HepG2 (cell line): Measurements from ENCODE around the gene SIAH2. TPM values are rescaled to one million over a fixed set of nuclear protein-coding genes. Genes with fewer than 3 reads are reported as not detected.

Experiments
- ATAC-seq: fragments of 200-7000 bp; cut with Tn5 transposase; 3 replicates; pipeline ENCODE4 v1.9.1; 2020; ENCODE audit warnings: mild to moderate bottlenecking, moderate library complexity
- BruUV-seq: library from RNA; stranded (reverse); fragments of 400-500 nt; replicated peaks from 2 replicates; lab custom pipeline; 2021; lab: Mats Ljungman, UMichigan
- CTCF ChIA-PET: fragments of 300-600 bp; formaldehyde crosslinking; extraction: SDS; loops from one replicate; lab custom pipeline; 2021; ENCODE audit warnings: low total read pairs, inconsistent platforms, low intra/inter-chr PET ratio; lab: Yijun Ruan, JAX
- POLR2A ChIA-PET: fragments of 350-600 bp; sonication (Branson Sonifier 250); formaldehyde crosslinking; loops from one replicate; lab custom pipeline; 2020; ENCODE audit warnings: antibody characterized with exemption, inconsistent platforms; lab: Yijun Ruan, JAX
- DNase-seq: peaks from one replicate; pipeline ENCODE4 v3.0.0-alpha.2; 2015; ENCODE audit warnings: low spot score
- FAIRE-seq: peaks from 3 replicates; lab custom pipeline; 2011; peaks lifted over from hg19 to GRCh38; lab: Jason Lieb, UNC
- H2AFZ ChIP-seq: one replicate; pipeline ENCODE4 v1.6.1; 2011; ENCODE audit warnings: low read length, inconsistent platforms
- H3K27ac ChIP-seq: fragments of 300-600 bp; 3 replicates; pipeline ENCODE4 v1.8.0; 2011; ENCODE audit warnings: mixed run types, mild to moderate bottlenecking, mixed read lengths, low read length, inconsistent platforms; ENCODE audit not compliant: insufficient read depth; ENCODE audit errors: extremely low read length
- H3K27me3 ChIP-seq, 2 experiments: fragments of 200-600 bp in 1 of 2; 2 replicates in 1 of 2; 3 replicates in 1 of 2; pipeline versions ENCODE4 v1.6.0 to v1.8.0; 2011; ENCODE audit warnings: low read length in 2 of 2, mild to moderate bottlenecking in 2 of 2, moderate library complexity in 2 of 2, inconsistent platforms in 1 of 2; ENCODE audit not compliant: insufficient read depth in 2 of 2, control insufficient read depth in 1 of 2
- H3K36me3 ChIP-seq, 2 experiments: fragments of 200-600 bp in 1 of 2; replicated peaks in 1 of 2; 2 replicates in 1 of 2; 3 replicates in 1 of 2; pipeline versions ENCODE4 v1.5.1 to v1.8.0; 2011; ENCODE audit warnings: low read length in 2 of 2, inconsistent platforms in 1 of 2; ENCODE audit not compliant: insufficient read depth in 2 of 2, control insufficient read depth in 1 of 2
- H3K4me1 ChIP-seq: 2 replicates; pipeline ENCODE4 v1.5.1; 2012; ENCODE audit warnings: low read length, inconsistent platforms; ENCODE audit not compliant: insufficient read depth
- H3K4me2 ChIP-seq: 2 replicates; pipeline ENCODE4 v1.6.0; 2011; ENCODE audit warnings: low read depth, low read length, inconsistent platforms
- H3K4me3 ChIP-seq, 3 experiments: fragments of 200-600 bp in 1 of 3; sonication (generic), shearing (Covaris generic) in 1 of 3; replicated peaks in 1 of 3; 2 replicates each; pipeline ENCODE4 v1.5.1; 2011 to 2016; ENCODE audit warnings: low read length in 3 of 3, inconsistent platforms in 2 of 3, low read depth in 2 of 3, mild to moderate bottlenecking in 2 of 3, control low read depth in 1 of 3, mixed read lengths in 1 of 3; ENCODE audit not compliant: insufficient read depth in 1 of 3
- H3K79me2 ChIP-seq: one replicate; pipeline ENCODE4 v1.6.1; 2011; ENCODE audit warnings: low read length, inconsistent platforms; ENCODE audit not compliant: insufficient read depth
- H3K9ac ChIP-seq: 2 replicates; pipeline ENCODE4 v1.6.0; 2011; ENCODE audit warnings: mild to moderate bottlenecking, low read depth, low read length, inconsistent platforms; ENCODE audit not compliant: insufficient read depth
- H3K9me3 ChIP-seq: 2 replicates; pipeline ENCODE4 v1.5.1; 2012; ENCODE audit warnings: mild to moderate bottlenecking, low read length
- H4K20me1 ChIP-seq: 2 replicates; pipeline ENCODE4 v1.6.0; 2011; ENCODE audit warnings: inconsistent platforms, mild to moderate bottlenecking, low read length, moderate library complexity; ENCODE audit not compliant: insufficient read depth
- ARNT2 ChIP-seq: sonication (generic); formaldehyde crosslinking; IDR thresholded peaks from 2 replicates; pipeline ENCODE4 v1.8.0; 2022; ENCODE audit warnings: mild to moderate bottlenecking, low read depth, missing genetic modification reagents, moderate library complexity
- ETV5 ChIP-seq: IDR thresholded peaks from 2 replicates; pipeline ENCODE4 v1.6.1; 2018; ENCODE audit warnings: missing biosample characterization, missing genetic modification reagents, inconsistent platforms, borderline replicate concordance
- HOXA5 ChIP-seq: sonication (generic); formaldehyde crosslinking; IDR thresholded peaks from 2 replicates; pipeline ENCODE4 v1.4.0; 2020; ENCODE audit warnings: missing genetic modification reagents
- MIER2 ChIP-seq: IDR thresholded peaks from 2 replicates; pipeline ENCODE4 v1.6.1; 2016; ENCODE audit warnings: missing biosample characterization, missing genetic modification reagents
- NCOA1 ChIP-seq: sonication (generic); formaldehyde crosslinking; IDR thresholded peaks from 2 replicates; pipeline ENCODE4 v1.9.0; 2021; ENCODE audit warnings: missing genetic modification reagents
- NCOA5 ChIP-seq: sonication (generic); formaldehyde crosslinking; IDR thresholded peaks from 2 replicates; pipeline ENCODE4 v1.4.0; 2020; ENCODE audit warnings: missing genetic modification reagents
- NCOR1 ChIP-seq: fragments of 200-600 bp; sonication (generic); IDR thresholded peaks from 2 replicates; pipeline ENCODE4 v1.7.0; 2017; ENCODE audit warnings: antibody characterized with exemption, low read length, borderline replicate concordance
- NFE2L2 ChIP-seq: fragments of 150-350 bp; IDR thresholded peaks from 2 replicates; pipeline ENCODE4 v1.6.1; 2014; ENCODE audit warnings: low read length
- NR3C1 ChIP-seq: sonication (generic); formaldehyde crosslinking; IDR thresholded peaks from 2 replicates; pipeline ENCODE4 v1.4.0; 2020; ENCODE audit warnings: missing genetic modification reagents
- TBP ChIP-seq: sonication (generic); formaldehyde crosslinking; IDR thresholded peaks from 2 replicates; pipeline ENCODE4 v1.5.0; 2020; ENCODE audit warnings: missing genetic modification reagents
- ZIK1 ChIP-seq: sonication (generic); formaldehyde crosslinking; IDR thresholded peaks from 2 replicates; pipeline ENCODE4 v1.5.0; 2020; ENCODE audit warnings: mild to moderate bottlenecking, low read depth, missing genetic modification reagents, borderline replicate concordance
- ZNF326 ChIP-seq: sonication (generic); formaldehyde crosslinking; IDR thresholded peaks from 2 replicates; pipeline ENCODE4 v1.4.0; 2020; ENCODE audit warnings: missing genetic modification reagents, borderline replicate concordance
- ZNF652 ChIP-seq: IDR thresholded peaks from 2 replicates; pipeline ENCODE4 v1.6.1; 2016; ENCODE audit warnings: low read depth, borderline replicate concordance
- WGBS: methylation state at CpG from one replicate; pipeline ENCODE4 v1.1.6; 2017; ENCODE audit warnings: low lambda C conversion rate; 5-methylcytosine and 5-hydroxymethylcytosine counted together
- in situ Hi-C: cut with HindIII; loops from 2 replicates; pipeline ENCODE4 v1.10.0; 2017; ENCODE audit warnings: low pct_unique_long_range_greater_than_20kb; ENCODE audit not compliant: extremely low pct_ligation_motif_present
- intact Hi-C: fragments of 100-400 bp; cut with micrococcal nuclease; formaldehyde crosslinking; loops from one replicate; pipeline ENCODE4 v1.10.0; 2022; ENCODE audit not compliant: unreplicated experiment
- polyA plus RNA-seq, 8 experiments: library from polyadenylated mRNA; depleted of rRNA in 3 of 8; stranded (reverse) in 7 of 8; unstranded in 1 of 8; fragments of >200 nt; fragmentation: Illumina TruSeq in 4 of 8; extraction: Trizol in 4 of 8; gene quantifications; 2 replicates each; pipeline versions ENCODE4 v1.2.1 to v1.2.3, GENCODE V29; 2011 to 2016; ENCODE audit warnings: low read depth in 4 of 8, missing spikeins in 1 of 8, mixed read lengths in 1 of 8; ENCODE audit not compliant: insufficient read depth in 1 of 8
- total RNA-seq, 5 experiments: library from RNA; depleted of rRNA; stranded (reverse); fragments of >200 nt; fragmentation: Illumina TruSeq; extraction: Trizol; gene quantifications; 2 replicates each; pipeline ENCODE4 v1.2.3, GENCODE V29; 2016; ENCODE audit warnings: low read depth in 1 of 5
- TF ChIP-seq, protein P1 (sequence below): sonication (generic); formaldehyde crosslinking; IDR thresholded peaks from 2 replicates; pipeline ENCODE4 v1.4.0; 2020; ENCODE audit warnings: missing genetic modification reagents, borderline replicate concordance
- TF ChIP-seq, protein P2 (sequence below): sonication (generic); formaldehyde crosslinking; IDR thresholded peaks from 2 replicates; pipeline ENCODE4 v1.8.0; 2022; ENCODE audit warnings: mild to moderate bottlenecking, missing genetic modification reagents, moderate library complexity
- TF ChIP-seq, protein P3 (sequence below): sonication (generic); formaldehyde crosslinking; IDR thresholded peaks from 2 replicates; pipeline ENCODE4 v1.4.0; 2020; ENCODE audit warnings: low read depth, missing genetic modification reagents

SIAH2 gene
- total and polyA plus RNA-seq, 2 of the 13 experiments (the other 11 are each of a cell fraction or from before 2014, with no cell fraction given), result 71.8 to 117 TPM

DNA sequence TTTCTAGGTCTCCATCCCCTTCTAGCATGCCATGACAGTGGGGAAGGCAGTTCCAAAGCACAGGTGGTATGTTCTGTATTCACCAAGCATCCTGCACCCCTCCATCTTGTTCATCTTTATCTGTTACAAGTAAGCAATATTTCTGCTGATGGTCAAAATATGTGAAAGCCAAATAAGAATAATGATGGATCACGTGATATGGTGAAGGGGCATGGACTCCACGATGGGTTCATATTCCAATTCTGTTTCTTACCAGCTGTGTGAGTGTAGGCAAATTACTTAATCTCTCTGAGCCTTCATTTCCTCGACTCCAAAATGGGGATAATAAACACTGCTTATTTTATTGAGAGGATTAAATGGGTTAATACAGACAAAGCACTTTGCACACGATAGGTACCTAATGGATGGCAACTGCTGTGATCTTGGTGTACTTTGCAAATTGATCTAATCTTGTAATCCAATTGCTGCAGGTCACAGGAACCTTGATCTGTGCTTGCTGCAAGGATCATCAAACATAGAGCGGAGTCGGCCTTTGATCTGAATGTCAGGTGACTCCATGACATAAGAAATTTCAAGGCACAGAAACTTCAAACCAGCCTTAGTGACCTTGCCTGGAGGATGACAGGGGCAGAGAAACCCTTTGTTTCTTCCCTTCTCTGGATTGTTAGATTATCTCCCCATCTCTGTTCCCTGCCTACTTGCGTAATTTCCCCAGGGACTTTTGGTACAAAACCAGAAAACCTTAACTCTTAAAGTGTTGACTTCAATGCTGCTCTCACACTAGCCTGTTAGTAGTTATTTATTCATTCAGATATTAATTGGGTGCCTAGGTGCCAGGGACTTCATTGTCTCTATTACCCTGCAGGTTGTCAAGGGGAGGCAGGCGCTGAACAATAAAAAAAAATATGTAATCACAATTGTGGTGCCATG is 25.8 kb downstream of the SIAH2 start:
- peak overlapping the region in 1 of 3 experiments; percentile 38; a peak in 1 of 6 replicates for H3K4me3 ChIP-seq
- intact Hi-C loops (loop anchor here (10.0 kb wide), 1 partner anchor 332 kb away; the partner anchor contains the start of gene TSC22D2), in situ Hi-C loops (no loop called here)
- peak overlapping the region; percentile 81 for H3K4me2 ChIP-seq
- peak overlapping the region; percentile 80 for H3K9ac ChIP-seq
- H3K9me3 ChIP-seq, result no peaks in the 10 kb centered on the region
- DNase-seq (peak; percentile 99), ATAC-seq (peak; percentile 49), FAIRE-seq (peak; percentile 97)
- peaks cover 11% of the 10 kb centered on the region for H3K79me2 ChIP-seq
- 3% methylated on average over 8 of the region's 8 CpGs for WGBS
- peaks cover 94% of the 10 kb centered on the region for H3K4me1 ChIP-seq
- H3K27ac ChIP-seq, result peak overlapping the region; percentile 99
- H3K27me3 ChIP-seq, result no peaks in the 10 kb centered on the region
- POLR2A ChIA-PET, result interaction anchor here (0.6 to 6.9 kb wide), 10 partner anchors 13 to 1370 kb away, joined by 3 to 265 read pairs (median 6); partner anchors contain the start of genes SELENOT and SIAH2
- H2AFZ ChIP-seq, result no peak overlapping the region
- peaks cover 7% of the 10 kb centered on the region; the same call in 1 of the 2 replicates for H4K20me1 ChIP-seq
- peaks cover 3 to 11% of the 10 kb centered on the region in 2 experiments; a peak in 4 of 5 replicates for H3K36me3 ChIP-seq
- CTCF ChIA-PET, result no interaction called here
- BruUV-seq, result no TSS peak
- TF ChIP-seq NCOR1 (peak; percentile 99), NFE2L2 (no peak), ZNF326 (CRISPR knock-in tag) (no peak), TBP (no peak), HOXA5 (peak; percentile 65; the same call in 1 of the 2 replicates), MIER2 (CRISPR knock-in tag) (peak; percentile 25; the same call in 1 of the 2 replicates), ZNF652 (CRISPR knock-in tag) (peak; percentile 94), NCOA1 (peak; percentile 74; the same call in 1 of the 2 replicates), NR3C1 (no peak), ZIK1 (CRISPR knock-in tag) (no peak), ARNT2 (no peak), NCOA5 (CRISPR knock-in tag) (no peak), ETV5 (CRISPR knock-in tag) (peak; percentile 86)
- TF ChIP-seq, protein P1, sequence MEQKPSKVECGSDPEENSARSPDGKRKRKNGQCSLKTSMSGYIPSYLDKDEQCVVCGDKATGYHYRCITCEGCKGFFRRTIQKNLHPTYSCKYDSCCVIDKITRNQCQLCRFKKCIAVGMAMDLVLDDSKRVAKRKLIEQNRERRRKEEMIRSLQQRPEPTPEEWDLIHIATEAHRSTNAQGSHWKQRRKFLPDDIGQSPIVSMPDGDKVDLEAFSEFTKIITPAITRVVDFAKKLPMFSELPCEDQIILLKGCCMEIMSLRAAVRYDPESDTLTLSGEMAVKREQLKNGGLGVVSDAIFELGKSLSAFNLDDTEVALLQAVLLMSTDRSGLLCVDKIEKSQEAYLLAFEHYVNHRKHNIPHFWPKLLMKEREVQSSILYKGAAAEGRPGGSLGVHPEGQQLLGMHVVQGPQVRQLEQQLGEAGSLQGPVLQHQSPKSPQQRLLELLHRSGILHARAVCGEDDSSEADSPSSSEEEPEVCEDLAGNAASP (CRISPR knock-in tag), result peak; percentile 90; the same call in 1 of the 2 replicates
- TF ChIP-seq, protein P2, sequence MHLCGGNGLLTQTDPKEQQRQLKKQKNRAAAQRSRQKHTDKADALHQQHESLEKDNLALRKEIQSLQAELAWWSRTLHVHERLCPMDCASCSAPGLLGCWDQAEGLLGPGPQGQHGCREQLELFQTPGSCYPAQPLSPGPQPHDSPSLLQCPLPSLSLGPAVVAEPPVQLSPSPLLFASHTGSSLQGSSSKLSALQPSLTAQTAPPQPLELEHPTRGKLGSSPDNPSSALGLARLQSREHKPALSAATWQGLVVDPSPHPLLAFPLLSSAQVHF (CRISPR knock-in tag), result no peak
- TF ChIP-seq, protein P3, sequence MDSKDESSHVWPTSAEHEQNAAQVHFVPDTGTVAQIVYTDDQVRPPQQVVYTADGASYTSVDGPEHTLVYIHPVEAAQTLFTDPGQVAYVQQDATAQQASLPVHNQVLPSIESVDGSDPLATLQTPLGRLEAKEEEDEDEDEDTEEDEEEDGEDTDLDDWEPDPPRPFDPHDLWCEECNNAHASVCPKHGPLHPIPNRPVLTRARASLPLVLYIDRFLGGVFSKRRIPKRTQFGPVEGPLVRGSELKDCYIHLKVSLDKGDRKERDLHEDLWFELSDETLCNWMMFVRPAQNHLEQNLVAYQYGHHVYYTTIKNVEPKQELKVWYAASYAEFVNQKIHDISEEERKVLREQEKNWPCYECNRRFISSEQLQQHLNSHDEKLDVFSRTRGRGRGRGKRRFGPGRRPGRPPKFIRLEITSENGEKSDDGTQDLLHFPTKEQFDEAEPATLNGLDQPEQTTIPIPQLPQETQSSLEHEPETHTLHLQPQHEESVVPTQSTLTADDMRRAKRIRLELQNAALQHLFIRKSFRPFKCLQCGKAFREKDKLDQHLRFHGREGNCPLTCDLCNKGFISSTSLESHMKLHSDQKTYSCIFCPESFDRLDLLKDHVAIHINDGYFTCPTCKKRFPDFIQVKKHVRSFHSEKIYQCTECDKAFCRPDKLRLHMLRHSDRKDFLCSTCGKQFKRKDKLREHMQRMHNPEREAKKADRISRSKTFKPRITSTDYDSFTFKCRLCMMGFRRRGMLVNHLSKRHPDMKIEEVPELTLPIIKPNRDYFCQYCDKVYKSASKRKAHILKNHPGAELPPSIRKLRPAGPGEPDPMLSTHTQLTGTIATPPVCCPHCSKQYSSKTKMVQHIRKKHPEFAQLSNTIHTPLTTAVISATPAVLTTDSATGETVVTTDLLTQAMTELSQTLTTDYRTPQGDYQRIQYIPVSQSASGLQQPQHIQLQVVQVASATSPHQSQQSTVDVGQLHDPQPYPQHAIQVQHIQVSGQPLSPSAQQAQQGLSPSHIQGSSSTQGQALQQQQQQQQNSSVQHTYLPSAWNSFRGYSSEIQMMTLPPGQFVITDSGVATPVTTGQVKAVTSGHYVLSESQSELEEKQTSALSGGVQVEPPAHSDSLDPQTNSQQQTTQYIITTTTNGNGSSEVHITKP (CRISPR knock-in tag), result no peak
